Nephron (organoid): Measurements from ENCODE around the gene SBF2.
"Not testable (repeated sequence)": the region's sequence is repeated elsewhere in the genome, so short reads cannot be mapped to it uniquely, and the experiment has no call there.

Experiments used
- H3K27ac Mint-ChIP-seq, 3 experiments: 2 replicates each; pipeline ENCODE4 v1.8.0; 2020; ENCODE audit warnings: mixed read lengths in 3 of 3, mild to moderate bottlenecking in 2 of 3, moderate library complexity in 1 of 3
- H3K27me3 Mint-ChIP-seq: 2 replicates; pipeline ENCODE4 v1.8.0; 2021; ENCODE audit warnings: low read depth, mild to moderate bottlenecking, moderate library complexity, mixed read lengths
- H3K36me3 Mint-ChIP-seq: 2 replicates; pipeline ENCODE4 v1.8.0; 2020; ENCODE audit warnings: low read depth, mixed read lengths
- H3K4me1 Mint-ChIP-seq: 2 replicates; pipeline ENCODE4 v1.8.0; 2020; ENCODE audit warnings: mixed read lengths
- H3K4me3 Mint-ChIP-seq, 3 experiments: 2 replicates each; pipeline ENCODE4 v1.8.0; 2020; ENCODE audit warnings: mild to moderate bottlenecking in 3 of 3, mixed read lengths in 3 of 3, moderate library complexity in 2 of 3
- H3K9me3 Mint-ChIP-seq: 2 replicates; pipeline ENCODE4 v1.8.0; 2020; ENCODE audit warnings: mixed read lengths
- TF ChIP-seq, protein P1 (sequence below), 3 experiments: fragments of 200-600 bp; sonication (generic); IDR thresholded peaks; one replicate each; pipeline ENCODE4 v1.5.0; 2021; ENCODE audit warnings: antibody characterized with exemption in 3 of 3; ENCODE audit not compliant: unreplicated experiment in 3 of 3

Gene SBF2

DNA sequence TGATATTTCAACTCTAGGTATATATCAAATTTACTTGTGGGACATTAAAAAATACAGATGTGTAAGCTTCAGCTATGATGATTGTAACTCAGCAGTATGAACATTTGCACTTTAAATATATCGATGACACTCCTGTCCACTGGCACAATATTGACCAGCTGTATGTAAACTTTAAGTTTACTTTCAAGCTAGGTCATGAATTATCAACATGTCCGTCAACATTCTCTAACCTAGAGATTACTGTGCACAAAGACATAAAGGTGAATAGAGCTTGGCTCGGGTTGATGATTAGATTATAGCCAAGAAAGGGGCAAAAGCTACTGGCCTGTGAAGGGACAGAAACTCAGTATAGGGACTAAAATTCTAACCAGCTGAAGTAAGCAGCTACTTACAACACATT, 343.6 kb downstream of the SBF2 start:
- no peak overlapping the region for H3K4me3 Mint-ChIP-seq
- no peaks in the 10 kb centered on the region for H3K4me1 Mint-ChIP-seq
- no peak overlapping the region for H3K27ac Mint-ChIP-seq
- TF ChIP-seq, protein P1, sequence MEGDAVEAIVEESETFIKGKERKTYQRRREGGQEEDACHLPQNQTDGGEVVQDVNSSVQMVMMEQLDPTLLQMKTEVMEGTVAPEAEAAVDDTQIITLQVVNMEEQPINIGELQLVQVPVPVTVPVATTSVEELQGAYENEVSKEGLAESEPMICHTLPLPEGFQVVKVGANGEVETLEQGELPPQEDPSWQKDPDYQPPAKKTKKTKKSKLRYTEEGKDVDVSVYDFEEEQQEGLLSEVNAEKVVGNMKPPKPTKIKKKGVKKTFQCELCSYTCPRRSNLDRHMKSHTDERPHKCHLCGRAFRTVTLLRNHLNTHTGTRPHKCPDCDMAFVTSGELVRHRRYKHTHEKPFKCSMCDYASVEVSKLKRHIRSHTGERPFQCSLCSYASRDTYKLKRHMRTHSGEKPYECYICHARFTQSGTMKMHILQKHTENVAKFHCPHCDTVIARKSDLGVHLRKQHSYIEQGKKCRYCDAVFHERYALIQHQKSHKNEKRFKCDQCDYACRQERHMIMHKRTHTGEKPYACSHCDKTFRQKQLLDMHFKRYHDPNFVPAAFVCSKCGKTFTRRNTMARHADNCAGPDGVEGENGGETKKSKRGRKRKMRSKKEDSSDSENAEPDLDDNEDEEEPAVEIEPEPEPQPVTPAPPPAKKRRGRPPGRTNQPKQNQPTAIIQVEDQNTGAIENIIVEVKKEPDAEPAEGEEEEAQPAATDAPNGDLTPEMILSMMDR (IDR thresholded peaks at IDR 0.05; ENCODE audit: unreplicated experiment in 3 of 3): no peak
- H3K27me3 Mint-ChIP-seq: no peaks in the 10 kb centered on the region
- H3K36me3 Mint-ChIP-seq: peaks cover 24% of the 10 kb centered on the region
- H3K9me3 Mint-ChIP-seq: peaks cover 2% of the 10 kb centered on the region

DNA sequence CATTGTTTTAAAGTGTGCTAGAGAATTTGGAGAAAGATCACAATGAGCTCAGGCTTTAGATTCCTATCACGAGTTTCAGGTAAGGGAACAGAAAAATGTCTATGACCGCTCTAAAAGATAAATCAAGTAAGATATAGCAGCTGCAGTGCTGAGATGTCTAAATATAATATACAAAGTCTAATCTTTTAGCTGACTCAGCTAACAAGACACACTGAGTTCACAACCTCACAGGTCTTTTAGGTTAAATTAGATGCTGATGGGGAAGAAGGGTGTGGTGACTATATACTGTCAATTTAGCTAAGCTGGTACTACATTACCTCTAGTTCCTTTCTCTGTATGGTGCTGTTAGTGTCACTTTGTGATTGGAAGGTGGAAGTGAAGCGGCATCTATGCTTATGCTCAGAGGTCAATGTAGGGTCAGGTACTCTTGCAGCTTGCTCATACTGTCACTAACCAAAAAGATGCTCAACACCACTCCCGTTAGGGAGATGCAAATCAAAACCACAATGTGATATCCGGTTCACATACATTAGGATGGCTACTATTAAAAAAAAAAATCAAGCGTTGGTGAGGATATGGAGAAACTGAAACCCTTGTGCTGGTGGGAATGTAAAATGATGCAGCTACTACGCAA, 346.7 kb downstream of the SBF2 start:
- Mint-ChIP-seq H3K27me3 (no peaks in the 10 kb centered on the region), H3K27ac (no peak overlapping the region), H3K4me3 (no peak overlapping the region), H3K36me3 (peaks cover 34% of the 10 kb centered on the region), H3K4me1 (no peaks in the 10 kb centered on the region), H3K9me3 (peaks cover 13% of the 10 kb centered on the region)
- TF ChIP-seq, protein P1 (IDR thresholded peaks at IDR 0.05; ENCODE audit: unreplicated experiment in 3 of 3): no peak

DNA sequence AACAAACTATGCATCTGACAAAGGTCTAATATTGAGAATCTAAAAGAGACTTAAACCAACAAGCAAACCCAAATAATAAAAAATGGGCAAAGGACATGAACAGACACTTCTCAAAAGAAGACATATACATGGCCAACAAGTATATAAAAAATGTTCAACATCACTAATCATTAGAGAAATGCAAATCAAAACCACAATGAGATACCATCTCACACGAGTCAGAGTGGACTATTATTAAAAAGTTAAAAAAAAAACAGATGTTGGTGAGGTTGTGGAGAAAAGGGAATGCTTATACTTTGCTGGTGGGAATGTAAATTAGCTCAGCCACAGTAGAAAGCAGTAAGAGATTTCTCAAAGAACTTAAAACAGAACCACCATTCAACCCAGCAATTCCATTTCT, 348.3 kb downstream of the SBF2 start:
- not testable (repeated sequence) for H3K4me1 Mint-ChIP-seq, H3K27ac Mint-ChIP-seq, H3K27me3 Mint-ChIP-seq, H3K4me3 Mint-ChIP-seq
- peaks cover 13% of the 10 kb centered on the region for H3K9me3 Mint-ChIP-seq
- peaks cover 34% of the 10 kb centered on the region for H3K36me3 Mint-ChIP-seq

DNA sequence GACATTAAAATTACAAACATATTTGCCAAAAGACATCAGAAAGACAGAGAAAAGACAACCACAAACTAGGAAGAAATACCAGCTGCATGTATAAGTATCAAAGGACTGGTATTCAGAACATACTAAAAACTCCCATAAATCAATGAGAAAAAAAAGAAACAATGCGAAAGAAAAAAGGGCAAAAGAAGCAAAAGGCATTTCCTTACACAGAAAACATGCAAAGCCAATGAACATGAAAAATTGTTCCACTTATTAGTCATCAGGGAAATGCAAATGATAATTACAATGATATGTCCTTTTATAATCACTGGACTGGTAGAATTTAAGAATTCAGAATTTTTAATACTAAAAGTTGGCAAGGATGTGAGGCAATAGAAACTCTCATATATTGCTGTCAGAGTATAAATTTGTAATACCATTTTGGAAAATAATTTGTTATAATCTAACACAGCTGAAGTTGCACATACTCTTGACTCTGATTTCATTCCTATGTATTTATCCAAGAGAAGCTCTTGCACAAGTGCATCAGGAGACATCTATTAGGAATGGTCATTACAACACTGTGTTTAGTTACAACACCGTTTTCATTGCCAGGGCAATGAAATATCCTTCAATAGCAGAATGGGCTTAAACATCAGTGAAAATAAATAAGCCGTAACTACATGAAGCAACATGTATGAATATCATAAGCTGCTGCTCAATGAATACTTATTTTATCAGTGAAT, 350.5 kb downstream of the SBF2 start:
- H3K4me3 Mint-ChIP-seq: no peak overlapping the region
- H3K36me3 Mint-ChIP-seq: peaks cover 31% of the 10 kb centered on the region
- no peaks in the 10 kb centered on the region for H3K4me1 Mint-ChIP-seq
- no peak overlapping the region for H3K27ac Mint-ChIP-seq
- peaks cover 13% of the 10 kb centered on the region for H3K9me3 Mint-ChIP-seq
- TF ChIP-seq, protein P1 (IDR thresholded peaks at IDR 0.05; ENCODE audit: unreplicated experiment in 3 of 3): no peak
- H3K27me3 Mint-ChIP-seq: no peaks in the 10 kb centered on the region

DNA sequence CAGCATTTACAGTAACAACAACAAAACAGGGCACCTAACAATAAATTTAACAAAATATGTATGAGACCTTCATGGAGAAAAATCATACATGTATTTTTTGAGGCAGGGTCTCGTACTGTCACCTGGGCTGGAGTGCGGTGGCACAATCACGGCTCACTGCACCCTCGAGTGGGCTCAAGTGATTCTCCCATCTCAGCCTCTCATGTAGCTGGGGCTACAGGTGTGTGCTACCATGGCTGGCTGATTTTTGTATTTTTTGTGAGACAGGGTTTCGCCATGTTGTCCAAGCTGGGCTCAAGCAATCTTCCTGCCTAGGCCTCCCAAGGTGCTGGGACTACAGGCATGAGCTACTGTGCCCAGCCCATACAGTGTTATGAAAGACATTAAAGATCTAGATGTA, 352.0 kb downstream of the SBF2 start:
- Mint-ChIP-seq H3K9me3 (peaks cover 13% of the 10 kb centered on the region), H3K27ac (no peak overlapping the region), H3K27me3 (no peaks in the 10 kb centered on the region), H3K4me1 (no peaks in the 10 kb centered on the region), H3K36me3 (peaks cover 22% of the 10 kb centered on the region), H3K4me3 (no peak overlapping the region)
- TF ChIP-seq, protein P1 (IDR thresholded peaks at IDR 0.05; ENCODE audit: unreplicated experiment in 3 of 3): no peak

DNA sequence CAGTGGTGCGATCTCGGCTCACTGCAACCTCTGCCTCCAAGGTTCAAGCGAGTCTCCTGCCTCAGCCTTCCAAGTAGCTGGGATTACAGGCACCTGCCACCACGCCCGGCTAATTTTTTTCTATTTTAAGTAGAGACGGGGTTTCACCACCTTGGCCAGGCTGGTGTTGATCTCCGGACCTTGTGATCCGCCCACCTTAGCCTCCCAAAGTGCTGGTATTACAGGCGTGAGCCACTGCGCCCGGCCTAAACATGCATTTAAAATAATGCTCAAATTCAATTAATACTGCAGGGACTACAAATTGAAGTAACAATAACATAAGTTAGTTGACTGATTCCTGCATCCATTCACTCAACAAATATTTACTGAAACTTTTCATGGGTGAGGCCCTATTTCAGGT, 354.9 kb downstream of the SBF2 start:
- H3K27ac Mint-ChIP-seq, H3K27me3 Mint-ChIP-seq, H3K4me1 Mint-ChIP-seq, H3K4me3 Mint-ChIP-seq: not testable (repeated sequence)
- H3K36me3 Mint-ChIP-seq: peaks cover 23% of the 10 kb centered on the region
- H3K9me3 Mint-ChIP-seq: peaks cover 20% of the 10 kb centered on the region

DNA sequence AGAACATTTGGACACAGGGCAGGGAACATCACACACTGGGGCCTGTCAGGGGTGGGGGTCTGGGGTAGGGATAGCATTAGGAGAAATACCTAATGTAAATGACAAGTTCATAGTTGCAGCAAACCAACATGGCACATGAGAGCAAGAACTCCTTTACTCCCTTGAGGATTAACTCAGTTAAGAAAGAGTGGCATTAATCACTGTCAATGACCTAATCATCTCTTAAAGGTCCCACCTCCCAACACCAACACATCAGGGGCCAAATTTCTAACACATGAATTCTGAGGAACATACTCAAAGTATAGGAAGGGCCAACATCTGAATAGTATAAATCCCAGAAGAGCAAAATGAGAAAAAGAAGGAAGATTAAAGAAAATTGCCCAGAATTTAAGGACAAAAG, 357.3 kb downstream of the SBF2 start:
- TF ChIP-seq, protein P1 (IDR thresholded peaks at IDR 0.05; ENCODE audit: unreplicated experiment in 3 of 3): no peak
- no peak overlapping the region for H3K4me3 Mint-ChIP-seq
- peaks cover 41% of the 10 kb centered on the region for H3K36me3 Mint-ChIP-seq
- peaks cover 40% of the 10 kb centered on the region for H3K9me3 Mint-ChIP-seq
- H3K27me3 Mint-ChIP-seq: no peaks in the 10 kb centered on the region
- no peak overlapping the region for H3K27ac Mint-ChIP-seq
- no peaks in the 10 kb centered on the region for H3K4me1 Mint-ChIP-seq

DNA sequence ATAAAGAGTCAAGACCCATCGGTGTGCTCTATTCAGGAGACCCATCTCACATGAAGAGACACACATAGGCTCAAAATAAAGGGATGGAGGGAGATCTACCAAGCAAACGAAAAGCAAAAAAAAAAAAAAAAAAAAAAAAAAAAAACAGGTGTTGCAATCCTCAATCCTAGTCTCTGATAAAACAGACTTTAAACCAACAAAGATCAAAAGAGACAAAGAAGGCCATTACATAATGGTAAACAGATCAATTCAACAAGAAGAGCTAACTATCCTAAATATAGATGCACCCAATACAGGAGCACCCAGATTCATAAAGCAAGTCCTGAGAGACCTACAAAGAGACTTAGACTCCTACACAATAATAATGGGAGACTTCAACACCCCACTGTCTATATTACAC, 361.2 kb downstream of the SBF2 start:
- not testable (repeated sequence) for H3K4me1 Mint-ChIP-seq, H3K27me3 Mint-ChIP-seq

DNA sequence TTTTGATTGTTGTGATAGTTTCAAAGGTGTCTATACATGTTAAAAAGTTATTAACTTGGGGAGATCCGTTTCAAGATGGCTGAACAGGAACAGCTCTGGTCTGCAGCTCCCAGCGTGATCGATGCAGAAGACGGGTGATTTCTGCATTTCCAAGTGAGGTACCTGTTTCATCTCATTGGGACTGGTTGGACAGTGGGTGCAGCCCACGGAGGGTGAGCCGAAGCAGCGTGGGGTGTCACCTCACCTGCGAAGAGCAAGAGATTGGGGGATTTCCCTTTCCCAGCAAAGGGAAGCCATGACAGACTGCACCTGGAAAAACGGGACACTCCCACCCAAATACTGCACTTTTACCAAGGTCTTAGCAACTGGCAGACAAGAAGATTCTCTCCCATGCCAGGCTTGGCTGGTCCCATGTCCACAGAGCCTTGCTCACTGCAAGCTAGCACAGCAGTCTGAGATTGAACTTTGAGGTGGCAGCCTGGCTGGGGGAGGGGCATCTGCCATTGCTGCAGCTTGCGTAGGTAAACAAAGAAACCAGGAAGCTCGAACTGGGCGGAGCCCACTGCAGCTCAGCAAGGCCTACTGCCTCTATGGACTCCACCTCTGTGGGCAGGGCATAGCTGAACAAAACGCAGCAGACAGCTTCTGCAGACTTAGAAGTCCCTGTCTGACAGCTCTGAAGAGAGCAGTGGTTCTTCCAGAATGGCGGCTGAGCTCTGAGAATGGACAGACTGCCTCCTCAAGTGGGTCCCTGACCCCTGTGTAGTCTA, 363.3 kb downstream of the SBF2 start:
- H3K4me1 Mint-ChIP-seq, H3K4me3 Mint-ChIP-seq, H3K27me3 Mint-ChIP-seq, H3K27ac Mint-ChIP-seq: not testable (repeated sequence)
- Mint-ChIP-seq H3K9me3 (peaks cover 41% of the 10 kb centered on the region), H3K36me3 (peaks cover 64% of the 10 kb centered on the region)

More for the DNA sequence above, 361.2 kb downstream of the SBF2 start:
- H3K27ac Mint-ChIP-seq, H3K4me3 Mint-ChIP-seq: not testable (repeated sequence)
- Mint-ChIP-seq H3K36me3 (peaks cover 72% of the 10 kb centered on the region), H3K9me3 (peaks cover 49% of the 10 kb centered on the region)
